ENCODE data around the gene ZNF662. TPM values are rescaled to one million over a fixed set of nuclear protein-coding genes. Genes with fewer than 3 reads are reported as not detected.
A peak's percentile ranks its signal among the peaks of the same experiment; 100 is the strongest.

The ZNF662 gene
- total RNA-seq, 1 experiment from 2014 or later: not detected

DNA sequence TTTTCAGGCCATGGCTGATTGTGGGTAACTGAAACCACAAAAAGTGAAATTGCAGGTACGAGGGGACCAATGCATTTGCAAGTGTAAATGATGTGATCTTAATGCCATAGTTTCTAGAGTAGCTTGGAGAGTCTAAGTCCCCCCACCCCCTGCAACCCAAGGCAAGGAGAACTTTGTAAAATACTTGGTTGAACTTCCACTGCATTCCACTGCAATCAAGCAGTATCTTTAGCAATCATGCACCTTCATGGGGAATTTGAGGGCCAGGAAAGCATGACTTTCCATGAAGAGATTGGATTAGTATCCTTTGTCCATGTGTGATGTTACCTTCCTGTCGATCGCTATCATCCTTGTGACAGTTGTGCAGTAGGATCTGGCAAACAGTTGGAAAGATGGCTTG, 18.9 kb upstream of the ZNF662 start:
- Histone ChIP-seq H3K4me1 (ENCODE audit: insufficient read depth, low read length) (peaks cover 8% of the 10 kb centered on the region; the same call in 1 of the 2 replicates), H2AFZ (ENCODE audit: low read length) (no peak overlapping the region), H3K56ac (ENCODE audit: insufficient read length, low read depth, low read length) (no peak overlapping the region), H2BK5ac (ENCODE audit: insufficient read length, low read length) (no peak overlapping the region), H3K4me2 (ENCODE audit: insufficient read depth, insufficient read length, low read length) (no peak overlapping the region), H3K27ac (ENCODE audit: insufficient read length, low read depth, low read length) (no peak overlapping the region), H4K91ac (ENCODE audit: insufficient read length, low read depth, low read length) (no peak overlapping the region), H3T11ph (ENCODE audit: low read length) (peak overlapping the region; percentile 60), H3K4ac (ENCODE audit: low read depth, low read length) (no peak overlapping the region), H2BK120ac (ENCODE audit: low read depth, low read length, poor library complexity, severe bottlenecking) (no peak overlapping the region), H3K23me2 (ENCODE audit: insufficient read length, low read depth, low read length, poor library complexity, severe bottlenecking) (no peaks in the 10 kb centered on the region), H3K79me2 (ENCODE audit: insufficient read depth, low read length) (no peaks in the 10 kb centered on the region), H3K9ac (ENCODE audit: extremely low read depth, insufficient read length, low read length) (no peak overlapping the region), H4K5ac (ENCODE audit: insufficient read length, low read depth, low read length) (no peak overlapping the region), H2BK12ac (ENCODE audit: insufficient read length, low read depth, low read length) (no peak overlapping the region), H2BK15ac (ENCODE audit: low read depth, low read length) (no peak overlapping the region), H3K23ac (ENCODE audit: insufficient read length, low read depth, low read length) (no peak overlapping the region), H2BK20ac (ENCODE audit: low read depth, low read length, poor library complexity, severe bottlenecking) (no peak overlapping the region), H4K8ac (replicated peaks; ENCODE audit: insufficient read length, low read depth, low read length) (no peak overlapping the region), H3K27me3 (ENCODE audit: insufficient read depth, low read length) (no peaks in the 10 kb centered on the region; the same call in 1 of the 2 replicates), H3K9me3 (ENCODE audit: control insufficient read depth, low read depth, low read length) (no peaks in the 10 kb centered on the region), H3K14ac (ENCODE audit: insufficient read depth, low read length) (no peak overlapping the region), H2AK5ac (ENCODE audit: insufficient read length, low read length) (no peak overlapping the region), H3K18ac (ENCODE audit: insufficient read length, low read depth, low read length) (no peak overlapping the region), H3K79me1 (ENCODE audit: insufficient read depth, low read depth, low read length, poor library complexity, severe bottlenecking) (no peaks in the 10 kb centered on the region), H4K20me1 (ENCODE audit: control insufficient read depth, insufficient read depth, insufficient read length) (no peaks in the 10 kb centered on the region)
- H3K27ac Mint-ChIP-seq: no peak overlapping the region; a peak in 1 of 7 replicates
- no peak for DNase-seq
- H3K4me1 Mint-ChIP-seq: peaks cover 46 to 48% of the 10 kb centered on the region in 2 experiments
- H3K36me3 Mint-ChIP-seq (ENCODE audit: insufficient read depth in 1 of 3, low read depth in 3 of 3): no peaks in the 10 kb centered on the region; a peak in 4 of 7 replicates
- TF ChIP-seq, protein P1, sequence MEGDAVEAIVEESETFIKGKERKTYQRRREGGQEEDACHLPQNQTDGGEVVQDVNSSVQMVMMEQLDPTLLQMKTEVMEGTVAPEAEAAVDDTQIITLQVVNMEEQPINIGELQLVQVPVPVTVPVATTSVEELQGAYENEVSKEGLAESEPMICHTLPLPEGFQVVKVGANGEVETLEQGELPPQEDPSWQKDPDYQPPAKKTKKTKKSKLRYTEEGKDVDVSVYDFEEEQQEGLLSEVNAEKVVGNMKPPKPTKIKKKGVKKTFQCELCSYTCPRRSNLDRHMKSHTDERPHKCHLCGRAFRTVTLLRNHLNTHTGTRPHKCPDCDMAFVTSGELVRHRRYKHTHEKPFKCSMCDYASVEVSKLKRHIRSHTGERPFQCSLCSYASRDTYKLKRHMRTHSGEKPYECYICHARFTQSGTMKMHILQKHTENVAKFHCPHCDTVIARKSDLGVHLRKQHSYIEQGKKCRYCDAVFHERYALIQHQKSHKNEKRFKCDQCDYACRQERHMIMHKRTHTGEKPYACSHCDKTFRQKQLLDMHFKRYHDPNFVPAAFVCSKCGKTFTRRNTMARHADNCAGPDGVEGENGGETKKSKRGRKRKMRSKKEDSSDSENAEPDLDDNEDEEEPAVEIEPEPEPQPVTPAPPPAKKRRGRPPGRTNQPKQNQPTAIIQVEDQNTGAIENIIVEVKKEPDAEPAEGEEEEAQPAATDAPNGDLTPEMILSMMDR (conservative IDR thresholded peaks at IDR 0.05): no peak
- no CpG with 5 or more reads among the region's 3 CpGs for WGBS (ENCODE audit: extremely low coverage, insufficient read length, low lambda C conversion rate)
- H3K9me3 Mint-ChIP-seq: no peaks in the 10 kb centered on the region; a peak in 1 of 5 replicates
- H3K27me3 Mint-ChIP-seq (ENCODE audit: low read depth): peaks cover 2% of the 10 kb centered on the region; the same call in 1 of the 2 replicates
- H3K4me3 Mint-ChIP-seq: no peak overlapping the region

Data from H9 (cell line).